Measurements from ENCODE around the gene RAB44.

RAB44 gene

GRCh38 chr6:36754582-36755434 lies 57.2 kb downstream of the RAB44 start:
- DNase-seq: no peak

GRCh38 chr6:36755435-36756348 lies 58.1 kb downstream of the RAB44 start:
- DNase-seq: no peak

- DNase-seq: no peak
Measured at GRCh38 chr6:36756786-36757185, 59.2 kb downstream of the RAB44 start.

DNA sequence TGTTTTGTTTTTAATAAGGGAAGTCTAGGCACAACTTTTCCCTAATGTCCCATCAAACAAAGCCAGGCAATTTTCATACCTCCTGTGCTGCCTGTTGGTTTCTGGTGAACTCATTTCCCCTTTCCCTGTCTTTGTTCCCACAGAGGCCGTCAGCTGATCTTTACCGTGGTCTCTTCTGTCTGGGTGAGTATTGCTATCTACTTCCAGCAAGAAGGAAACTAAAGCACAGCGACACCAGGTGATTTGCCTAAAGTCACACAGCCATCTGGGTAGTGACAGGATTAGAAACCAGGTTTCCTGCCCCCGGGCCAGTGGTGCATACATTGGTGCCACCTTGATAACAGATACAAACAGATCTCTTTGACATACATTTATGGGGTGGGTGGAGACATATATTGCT lies 59.6 kb downstream of the RAB44 start:
- DNase-seq: no peak

DNA sequence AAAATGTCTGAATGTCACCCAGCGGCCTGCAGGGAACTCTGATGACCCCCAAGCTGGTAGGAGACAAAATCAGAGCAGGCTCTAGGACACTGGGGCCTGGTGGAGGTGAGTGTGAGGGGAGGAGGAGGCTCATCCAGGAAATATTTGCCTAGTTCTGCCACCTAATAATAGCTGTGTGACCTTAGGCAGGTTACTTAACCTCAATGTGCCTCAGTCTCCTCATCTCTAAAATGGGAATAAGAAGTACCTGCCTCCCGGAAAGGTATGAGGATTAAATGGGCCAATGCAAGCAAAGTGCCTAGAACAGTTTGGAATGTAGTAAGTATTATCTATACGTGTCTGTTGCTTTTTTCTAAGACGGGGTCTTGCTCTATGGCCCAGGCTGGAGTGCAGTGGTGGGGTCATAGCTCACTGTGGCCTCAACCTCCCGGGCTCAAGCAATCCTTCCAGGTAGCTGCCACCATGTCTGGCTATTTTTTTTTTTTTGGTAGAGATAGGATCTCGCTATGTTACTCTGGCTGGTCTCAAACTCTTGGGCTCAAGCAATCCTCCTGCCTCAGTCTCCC lies 60.4 kb downstream of the RAB44 start:
- no peak for DNase-seq

- no peak for DNase-seq
Measured at GRCh38 chr6:36758516-36759147, 61.0 kb downstream of the RAB44 start.

DNA sequence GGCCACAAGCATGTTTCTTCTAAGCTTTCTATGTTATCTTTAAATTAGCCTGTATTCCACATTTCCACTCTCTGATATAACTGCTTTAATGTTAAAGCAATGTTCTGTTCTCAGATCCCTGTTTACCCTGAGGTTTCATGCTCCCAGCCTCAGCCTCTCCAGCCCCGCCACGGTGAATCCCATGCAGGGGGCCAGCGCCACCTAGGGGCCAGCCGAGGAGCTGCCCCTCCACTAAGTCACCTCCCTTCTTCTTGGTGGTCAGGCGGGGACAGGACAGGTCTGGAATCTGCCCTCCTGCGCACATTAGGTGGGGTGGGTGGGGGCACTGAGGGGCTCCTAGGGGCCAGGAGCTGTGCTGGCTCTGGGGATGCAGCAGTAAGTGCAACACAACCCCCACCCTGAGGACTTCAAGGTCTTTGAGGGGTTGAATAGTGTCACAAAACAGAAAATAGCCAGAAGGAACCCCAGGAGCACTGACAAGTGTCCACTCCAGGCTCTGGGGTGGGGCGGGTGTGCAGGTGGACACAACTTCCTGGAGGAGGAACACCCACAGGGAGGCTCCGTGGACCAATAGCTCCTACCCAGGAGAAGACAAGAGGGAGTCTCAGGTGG lies 61.6 kb downstream of the RAB44 start:
- peak; percentile 92 for DNase-seq

- DNase-seq: no peak
Measured at GRCh38 chr6:36760685-36761435, 63.2 kb downstream of the RAB44 start.

DNA sequence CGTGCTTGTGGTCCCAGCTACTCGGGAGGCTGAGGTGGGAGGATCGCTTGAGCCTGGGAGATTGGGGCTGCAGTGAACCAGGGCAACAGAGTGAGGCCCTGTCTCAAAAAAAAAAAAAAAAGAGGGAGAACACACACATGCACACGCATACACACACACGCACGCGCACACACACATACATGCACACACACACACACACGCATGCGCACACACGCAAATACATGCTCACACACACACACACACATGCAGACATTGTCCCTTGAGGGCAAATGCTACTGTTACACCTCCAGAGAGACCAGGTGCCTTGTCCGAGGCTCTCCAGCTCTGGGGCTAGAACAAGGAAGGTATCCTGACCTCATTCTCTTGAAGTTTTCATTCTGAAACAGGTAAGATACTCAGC lies 64.5 kb downstream of the RAB44 start:
- no peak for DNase-seq

- DNase-seq: no peak
Measured at GRCh38 chr6:36765190-36765589, 67.6 kb downstream of the RAB44 start.

GRCh38 chr6:36765594-36766398 lies 68.2 kb downstream of the RAB44 start:
- peak; percentile 91 for DNase-seq

GRCh38 chr6:36766399-36766945 lies 68.8 kb downstream of the RAB44 start:
- no peak for DNase-seq

DNA sequence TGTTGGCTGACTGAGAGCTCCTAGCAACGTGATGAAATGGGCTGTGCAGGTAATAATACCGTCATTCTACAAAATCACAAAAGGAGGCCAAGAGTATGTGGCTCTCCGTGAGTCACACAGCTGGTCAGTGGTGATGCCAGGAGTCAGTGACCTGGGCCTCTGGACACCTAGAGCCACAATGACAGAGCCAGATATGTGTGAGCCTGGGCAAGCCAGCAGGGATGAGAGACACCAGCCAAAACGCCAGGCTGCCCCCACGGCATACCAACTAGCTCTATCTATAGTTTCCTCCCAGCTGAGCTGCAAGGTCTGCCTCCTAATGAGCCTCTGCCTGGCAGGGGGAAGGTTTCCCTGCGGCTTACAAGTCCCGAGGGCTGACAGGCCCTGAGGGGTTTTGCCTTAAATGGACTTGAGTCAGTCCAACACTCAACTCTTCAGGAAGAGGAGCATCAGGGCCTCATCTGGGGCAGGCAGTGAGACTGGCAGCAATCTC lies 71.6 kb downstream of the RAB44 start:
- DNase-seq: peak; percentile 73

- no peak for DNase-seq
Measured at GRCh38 chr6:36769676-36770499, 72.3 kb downstream of the RAB44 start.

- DNase-seq: no peak
Measured at GRCh38 chr6:36771145-36771544, 73.5 kb downstream of the RAB44 start.

GRCh38 chr6:36772397-36772796 lies 74.8 kb downstream of the RAB44 start:
- no peak for DNase-seq

GRCh38 chr6:36774331-36774730 lies 76.7 kb downstream of the RAB44 start:
- no peak for DNase-seq

DNA sequence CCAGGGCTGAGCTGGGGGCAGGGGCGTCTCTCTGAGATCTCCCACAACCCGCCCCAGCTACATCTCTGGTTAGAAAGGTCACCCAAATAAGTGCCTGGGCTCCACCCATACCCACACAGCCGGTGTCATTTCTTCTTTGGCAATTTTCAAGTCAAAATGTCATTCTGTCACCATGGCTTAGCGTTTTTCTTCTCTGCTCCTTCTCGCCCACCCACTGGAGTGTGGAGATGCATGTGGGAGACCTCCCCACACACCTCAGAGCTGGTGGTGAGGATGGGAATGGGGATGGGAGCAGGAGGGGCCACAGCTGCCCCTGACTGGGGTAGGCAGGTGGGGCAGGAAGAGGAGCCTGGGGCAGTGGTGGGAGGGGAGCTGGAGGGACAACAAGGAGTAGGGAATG lies 78.5 kb downstream of the RAB44 start:
- DNase-seq: no peak

DNA sequence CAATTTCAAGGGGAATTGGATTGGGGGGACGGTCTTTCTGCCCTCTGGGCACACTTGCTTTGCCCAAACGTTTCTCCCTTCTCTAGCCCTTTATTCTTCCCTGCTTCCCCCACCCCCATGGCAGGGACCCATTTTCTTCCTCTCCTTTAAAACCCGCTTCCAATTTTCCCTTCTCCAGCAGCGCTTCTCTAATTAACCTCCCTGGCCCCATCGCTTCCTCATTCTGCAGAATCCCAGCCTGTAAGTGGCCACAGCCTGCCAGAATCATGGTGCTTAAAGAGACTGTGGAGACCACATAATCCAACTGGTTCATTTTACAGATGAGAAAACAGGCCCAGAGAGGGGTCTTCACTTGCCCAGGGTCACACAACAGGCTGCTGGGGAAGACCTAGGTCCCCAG lies 80.2 kb downstream of the RAB44 start:
- no peak for DNase-seq

GRCh38 chr6:36779227-36779626 lies 81.6 kb downstream of the RAB44 start:
- no peak for DNase-seq
